DND-41 (cell line): ENCODE results near the gene OXNAD1.

Source experiments
- EZH2 ChIP-seq: IDR thresholded peaks from 3 replicates; pipeline ENCODE4 v1.6.1; 2012; ENCODE audit warnings: borderline replicate concordance, low read depth, mild to moderate bottlenecking, moderate library complexity, low read length, inconsistent platforms; ENCODE audit not compliant: severe bottlenecking
- TF ChIP-seq, protein P1 (sequence below): IDR thresholded peaks from 2 replicates; pipeline ENCODE4 v1.5.1; 2012; ENCODE audit warnings: borderline replicate concordance, low read length, moderate library complexity, mild to moderate bottlenecking; ENCODE audit not compliant: poor library complexity, severe bottlenecking; ENCODE audit errors: extremely low read depth

DNA sequence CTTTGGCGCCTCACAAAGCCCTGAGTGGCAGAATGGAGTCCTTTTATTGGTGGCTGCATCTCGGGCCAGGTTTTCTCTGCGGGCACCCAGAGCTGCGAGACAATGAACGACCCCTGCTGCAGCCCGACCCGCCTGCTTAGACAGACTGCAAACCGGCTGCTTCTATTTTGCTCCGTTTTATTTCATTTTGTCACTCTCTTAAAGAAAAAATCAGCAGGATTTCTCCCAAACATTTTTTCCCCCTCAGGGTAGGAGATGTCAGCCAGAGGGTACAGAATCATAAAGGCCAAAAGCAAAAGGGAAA is 64.8 kb downstream of the OXNAD1 start:
- TF ChIP-seq, protein P1, sequence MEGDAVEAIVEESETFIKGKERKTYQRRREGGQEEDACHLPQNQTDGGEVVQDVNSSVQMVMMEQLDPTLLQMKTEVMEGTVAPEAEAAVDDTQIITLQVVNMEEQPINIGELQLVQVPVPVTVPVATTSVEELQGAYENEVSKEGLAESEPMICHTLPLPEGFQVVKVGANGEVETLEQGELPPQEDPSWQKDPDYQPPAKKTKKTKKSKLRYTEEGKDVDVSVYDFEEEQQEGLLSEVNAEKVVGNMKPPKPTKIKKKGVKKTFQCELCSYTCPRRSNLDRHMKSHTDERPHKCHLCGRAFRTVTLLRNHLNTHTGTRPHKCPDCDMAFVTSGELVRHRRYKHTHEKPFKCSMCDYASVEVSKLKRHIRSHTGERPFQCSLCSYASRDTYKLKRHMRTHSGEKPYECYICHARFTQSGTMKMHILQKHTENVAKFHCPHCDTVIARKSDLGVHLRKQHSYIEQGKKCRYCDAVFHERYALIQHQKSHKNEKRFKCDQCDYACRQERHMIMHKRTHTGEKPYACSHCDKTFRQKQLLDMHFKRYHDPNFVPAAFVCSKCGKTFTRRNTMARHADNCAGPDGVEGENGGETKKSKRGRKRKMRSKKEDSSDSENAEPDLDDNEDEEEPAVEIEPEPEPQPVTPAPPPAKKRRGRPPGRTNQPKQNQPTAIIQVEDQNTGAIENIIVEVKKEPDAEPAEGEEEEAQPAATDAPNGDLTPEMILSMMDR, result no peak
- TF ChIP-seq EZH2, result no peak
